ENCODE measurements around the gene ERI3.

DNA sequence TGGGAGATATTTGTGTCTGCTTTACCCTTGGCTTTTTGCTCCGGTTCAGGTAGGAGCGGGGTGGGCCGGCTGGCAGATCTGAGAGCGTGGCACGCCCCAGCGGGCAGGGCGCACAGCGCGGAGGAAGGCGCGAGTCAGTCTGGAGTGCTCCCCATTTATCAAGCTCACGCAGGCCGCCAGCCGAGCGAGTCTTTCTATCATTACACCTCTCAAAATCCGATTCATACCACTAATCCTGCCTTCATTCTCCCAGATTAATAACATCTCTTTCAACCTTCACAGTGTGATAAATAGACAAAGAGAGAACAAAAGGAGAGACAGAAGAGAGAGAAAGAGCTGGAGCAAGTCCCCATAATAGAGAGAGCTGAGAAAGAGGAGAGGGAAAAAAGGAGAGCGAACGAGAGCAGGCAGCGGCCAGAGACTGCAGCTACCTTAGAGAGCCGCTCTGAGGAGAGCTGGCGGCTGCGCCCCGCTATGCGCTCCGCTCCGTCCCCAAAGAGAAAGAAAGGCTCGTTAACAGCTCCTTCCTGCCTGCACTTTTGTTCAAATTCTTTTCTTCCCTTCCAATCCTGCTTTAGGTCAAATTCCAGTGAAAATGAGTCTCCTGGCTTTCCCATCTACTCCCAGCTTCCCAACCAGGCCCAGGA, 93.8 kb downstream of the ERI3 start:
- no peak for TF ChIP-seq POLR2A (IDR thresholded peaks at IDR 0.05; ENCODE audit: low read depth, low read length)
- TF ChIP-seq TAF1 (IDR thresholded peaks at IDR 0.05; ENCODE audit: low read depth, low read length) = no peak
- TF ChIP-seq POLR2AphosphoS5 (IDR thresholded peaks at IDR 0.05; ENCODE audit: low read depth, low read length) = no peak
- no peak for TF ChIP-seq POU2F2 (IDR thresholded peaks at IDR 0.05; ENCODE audit: low read depth, low read length)
